Activated naive CD8-positive, alpha-beta T cell (primary cell): ENCODE data around the gene POSTN.
"Not testable (repeated sequence)": the region's sequence is repeated elsewhere in the genome, so short reads cannot be mapped to it uniquely, and the experiment has no call there.

Experiments used
- H3K27ac Mint-ChIP-seq: one replicate; pipeline ENCODE4 v1.8.0; 2021; ENCODE audit warnings: mixed read lengths
- H3K27me3 Mint-ChIP-seq: one replicate; pipeline ENCODE4 v1.8.0; 2021; ENCODE audit warnings: mixed read lengths
- H3K36me3 Mint-ChIP-seq: one replicate; pipeline ENCODE4 v1.8.0; 2021; ENCODE audit warnings: mixed read lengths
- H3K4me1 Mint-ChIP-seq: one replicate; pipeline ENCODE4 v1.8.0; 2021; ENCODE audit warnings: low read depth, mixed read lengths
- H3K4me3 Mint-ChIP-seq: one replicate; pipeline ENCODE4 v1.8.0; 2021; ENCODE audit warnings: mild to moderate bottlenecking, mixed read lengths
- H3K9me3 Mint-ChIP-seq: one replicate; pipeline ENCODE4 v1.8.0; 2021; ENCODE audit warnings: low read depth, mixed read lengths

POSTN gene

GRCh38 chr13:37608750-37609339 lies 10.3 kb upstream of the POSTN start:
- H3K9me3 Mint-ChIP-seq: no peaks in the 10 kb centered on the region
- H3K27me3 Mint-ChIP-seq: no peaks in the 10 kb centered on the region
- H3K36me3 Mint-ChIP-seq: no peaks in the 10 kb centered on the region
- H3K4me1 Mint-ChIP-seq: no peaks in the 10 kb centered on the region
- H3K4me3 Mint-ChIP-seq: no peak overlapping the region
- H3K27ac Mint-ChIP-seq: no peak overlapping the region

GRCh38 chr13:37602733-37603381 lies 4.3 kb upstream of the POSTN start:
- H3K27ac Mint-ChIP-seq: no peak overlapping the region
- H3K27me3 Mint-ChIP-seq: no peaks in the 10 kb centered on the region
- H3K9me3 Mint-ChIP-seq: no peaks in the 10 kb centered on the region
- no peaks in the 10 kb centered on the region for H3K36me3 Mint-ChIP-seq
- H3K4me3 Mint-ChIP-seq: no peak overlapping the region
- no peaks in the 10 kb centered on the region for H3K4me1 Mint-ChIP-seq

- no peaks in the 10 kb centered on the region for H3K9me3 Mint-ChIP-seq
- no peaks in the 10 kb centered on the region for H3K4me1 Mint-ChIP-seq
- H3K36me3 Mint-ChIP-seq: no peaks in the 10 kb centered on the region
These were observed 3.3 kb upstream of the POSTN start for GRCh38 chr13:37601648-37602440.

GRCh38 chr13:37599519-37599918 lies 951 bp upstream of the POSTN start:
- Mint-ChIP-seq H3K4me3 (no peak overlapping the region), H3K36me3 (no peaks in the 10 kb centered on the region), H3K27me3 (no peaks in the 10 kb centered on the region), H3K27ac (no peak overlapping the region), H3K9me3 (no peaks in the 10 kb centered on the region), H3K4me1 (no peaks in the 10 kb centered on the region)

More at GRCh38 chr13:37601648-37602440, 3.3 kb upstream of the POSTN start:
- Mint-ChIP-seq H3K4me3 (no peak overlapping the region), H3K27me3 (no peaks in the 10 kb centered on the region), H3K27ac (no peak overlapping the region)

GRCh38 chr13:37597477-37598025 lies 1.0 kb downstream of the POSTN start:
- Mint-ChIP-seq H3K9me3 (no peaks in the 10 kb centered on the region), H3K4me3 (no peak overlapping the region), H3K27ac (no peak overlapping the region), H3K4me1 (no peaks in the 10 kb centered on the region), H3K27me3 (no peaks in the 10 kb centered on the region), H3K36me3 (no peaks in the 10 kb centered on the region)

DNA sequence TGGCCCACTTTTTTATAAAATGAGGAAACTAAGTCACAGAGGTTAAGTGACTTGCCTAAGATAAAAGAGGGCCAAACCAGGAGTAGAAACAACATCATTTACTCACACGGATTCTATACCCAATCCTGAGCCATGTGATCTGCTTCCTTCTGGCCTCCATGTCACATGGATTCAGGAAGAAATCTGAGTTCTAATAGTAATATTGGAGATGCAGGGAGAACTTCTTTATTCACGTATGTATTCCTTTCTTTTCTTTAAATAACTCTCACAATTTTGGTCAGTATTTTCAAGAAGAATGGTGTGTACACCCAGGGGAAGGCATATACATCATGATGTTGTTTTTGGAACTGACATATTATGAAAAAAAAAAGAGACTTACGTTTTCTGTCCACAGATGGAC lies 1.8 kb downstream of the POSTN start:
- Mint-ChIP-seq H3K4me3 (no peak overlapping the region), H3K36me3 (no peaks in the 10 kb centered on the region), H3K27ac (no peak overlapping the region), H3K27me3 (no peaks in the 10 kb centered on the region), H3K9me3 (no peaks in the 10 kb centered on the region), H3K4me1 (no peaks in the 10 kb centered on the region)

- Mint-ChIP-seq H3K36me3 (no peaks in the 10 kb centered on the region), H3K4me1 (no peaks in the 10 kb centered on the region), H3K4me3 (no peak overlapping the region), H3K27ac (no peak overlapping the region), H3K9me3 (no peaks in the 10 kb centered on the region), H3K27me3 (no peaks in the 10 kb centered on the region)
These were observed 3.4 kb downstream of the POSTN start for GRCh38 chr13:37595162-37595561.

DNA sequence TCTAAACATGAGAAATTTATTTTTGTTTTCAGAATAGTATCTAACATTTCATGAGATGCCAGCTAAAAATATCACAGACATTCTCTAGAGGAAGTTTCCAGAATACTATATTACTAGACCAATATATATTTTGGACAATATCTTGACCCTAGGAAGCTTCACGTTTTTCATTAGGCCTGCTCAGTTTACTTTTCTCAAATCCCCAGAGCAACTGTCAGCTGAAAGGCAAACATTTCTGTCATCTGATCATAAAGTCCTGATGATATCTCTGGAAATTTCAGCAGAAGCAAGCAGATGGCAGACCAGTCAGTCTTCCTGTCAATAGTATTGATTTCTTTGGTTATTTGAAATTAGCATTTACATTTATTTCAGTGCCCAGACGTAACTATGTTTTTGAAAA lies 4.0 kb downstream of the POSTN start:
- Mint-ChIP-seq H3K9me3 (no peaks in the 10 kb centered on the region), H3K27me3 (no peaks in the 10 kb centered on the region), H3K36me3 (no peaks in the 10 kb centered on the region), H3K4me1 (no peaks in the 10 kb centered on the region), H3K27ac (no peak overlapping the region), H3K4me3 (no peak overlapping the region)

GRCh38 chr13:37589381-37589780 lies 9.2 kb downstream of the POSTN start:
- H3K27me3 Mint-ChIP-seq, H3K4me1 Mint-ChIP-seq, H3K9me3 Mint-ChIP-seq, H3K27ac Mint-ChIP-seq, H3K36me3 Mint-ChIP-seq, H3K4me3 Mint-ChIP-seq: not testable (repeated sequence)

- H3K4me3 Mint-ChIP-seq: no peak overlapping the region
- no peaks in the 10 kb centered on the region for H3K27me3 Mint-ChIP-seq
These were observed 11.3 kb downstream of the POSTN start for GRCh38 chr13:37587236-37587635.

GRCh38 chr13:37586164-37586563 lies 12.4 kb downstream of the POSTN start:
- Mint-ChIP-seq H3K9me3 (no peaks in the 10 kb centered on the region), H3K4me3 (no peak overlapping the region), H3K27ac (no peak overlapping the region), H3K4me1 (no peaks in the 10 kb centered on the region), H3K27me3 (no peaks in the 10 kb centered on the region), H3K36me3 (no peaks in the 10 kb centered on the region)

More at GRCh38 chr13:37587236-37587635, 11.3 kb downstream of the POSTN start:
- no peaks in the 10 kb centered on the region for H3K36me3 Mint-ChIP-seq
- H3K4me1 Mint-ChIP-seq: no peaks in the 10 kb centered on the region
- no peaks in the 10 kb centered on the region for H3K9me3 Mint-ChIP-seq
- H3K27ac Mint-ChIP-seq: no peak overlapping the region

- no peaks in the 10 kb centered on the region for H3K9me3 Mint-ChIP-seq
- H3K27ac Mint-ChIP-seq: no peak overlapping the region
- no peaks in the 10 kb centered on the region for H3K4me1 Mint-ChIP-seq
- H3K36me3 Mint-ChIP-seq: no peaks in the 10 kb centered on the region
- H3K4me3 Mint-ChIP-seq: no peak overlapping the region
- H3K27me3 Mint-ChIP-seq: no peaks in the 10 kb centered on the region
These were observed 13.0 kb downstream of the POSTN start for GRCh38 chr13:37585541-37585940.

DNA sequence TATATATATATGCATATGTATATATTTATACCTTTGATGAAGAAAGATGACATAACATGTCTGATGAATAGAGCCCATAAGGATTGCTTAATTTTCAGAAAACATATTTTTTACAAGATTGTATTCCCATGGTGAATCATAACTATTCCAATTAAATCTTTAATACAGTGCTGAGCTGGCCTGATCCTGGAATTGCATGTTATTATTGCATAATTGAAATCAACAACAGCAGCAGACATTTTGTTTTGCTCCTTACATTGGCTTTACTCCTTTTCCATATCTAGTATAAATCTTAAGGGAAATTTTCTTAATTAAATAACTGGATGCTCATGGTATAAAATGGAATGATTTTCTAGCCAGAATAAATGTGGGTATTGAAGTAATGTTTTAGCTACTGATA lies 22.0 kb downstream of the POSTN start:
- H3K36me3 Mint-ChIP-seq: no peaks in the 10 kb centered on the region
- no peaks in the 10 kb centered on the region for H3K27me3 Mint-ChIP-seq
- H3K27ac Mint-ChIP-seq: no peak overlapping the region
- H3K4me3 Mint-ChIP-seq: no peak overlapping the region
- H3K9me3 Mint-ChIP-seq: no peaks in the 10 kb centered on the region
- no peaks in the 10 kb centered on the region for H3K4me1 Mint-ChIP-seq

DNA sequence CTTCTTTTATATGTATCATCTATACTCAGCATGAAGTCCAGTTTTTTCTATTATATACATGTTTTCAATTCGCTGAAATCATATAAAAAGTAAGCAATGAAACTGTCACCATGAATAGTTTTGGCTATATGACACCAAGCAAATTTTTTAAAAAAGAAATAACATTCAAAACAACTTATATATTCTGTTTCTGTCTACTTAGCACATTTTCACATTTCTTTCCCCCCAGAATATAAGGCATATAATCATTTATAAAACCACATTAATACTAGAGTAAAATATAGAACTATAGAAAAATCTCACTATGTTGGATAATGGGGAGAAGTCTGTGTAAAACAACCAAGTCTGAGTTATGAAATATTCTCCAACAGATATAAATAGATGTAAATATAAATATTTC lies 33.1 kb downstream of the POSTN start:
- H3K27ac Mint-ChIP-seq: no peak overlapping the region
- H3K27me3 Mint-ChIP-seq: no peaks in the 10 kb centered on the region
- H3K9me3 Mint-ChIP-seq: no peaks in the 10 kb centered on the region
- H3K4me1 Mint-ChIP-seq: no peaks in the 10 kb centered on the region
- H3K4me3 Mint-ChIP-seq: no peak overlapping the region
- H3K36me3 Mint-ChIP-seq: no peaks in the 10 kb centered on the region

DNA sequence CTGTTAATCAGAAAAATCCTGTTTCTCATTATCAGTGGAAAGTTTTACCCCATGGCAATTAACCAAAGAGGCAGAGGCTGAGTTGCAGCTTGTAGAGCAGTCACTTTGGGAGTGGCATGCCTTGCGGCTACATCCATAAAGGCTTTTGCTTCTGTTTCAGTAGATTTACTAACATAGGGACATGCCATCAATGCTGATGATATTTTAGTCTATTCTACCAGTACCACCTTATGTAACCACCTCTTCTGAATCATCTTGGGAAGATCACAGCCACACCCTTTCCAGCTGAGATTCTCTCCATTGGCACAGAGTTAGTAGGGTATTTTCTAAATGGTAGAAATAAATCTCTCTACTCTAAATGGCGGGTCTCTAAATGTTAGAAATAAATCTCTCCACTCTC lies 37.5 kb downstream of the POSTN start:
- no peaks in the 10 kb centered on the region for H3K27me3 Mint-ChIP-seq
- no peaks in the 10 kb centered on the region for H3K9me3 Mint-ChIP-seq
- no peak overlapping the region for H3K27ac Mint-ChIP-seq
- no peaks in the 10 kb centered on the region for H3K36me3 Mint-ChIP-seq
- no peak overlapping the region for H3K4me3 Mint-ChIP-seq
- H3K4me1 Mint-ChIP-seq: no peaks in the 10 kb centered on the region
